ENCODE measurements around the gene CD9. TPM values are rescaled to one million over a fixed set of nuclear protein-coding genes. Genes with fewer than 3 reads are reported as not detected.
"Not testable (repeated sequence)": the region's sequence is repeated elsewhere in the genome, so short reads cannot be mapped to it uniquely, and the experiment has no call there.

Gene CD9
- polyA plus RNA-seq, 1 donor, result 144 TPM

DNA sequence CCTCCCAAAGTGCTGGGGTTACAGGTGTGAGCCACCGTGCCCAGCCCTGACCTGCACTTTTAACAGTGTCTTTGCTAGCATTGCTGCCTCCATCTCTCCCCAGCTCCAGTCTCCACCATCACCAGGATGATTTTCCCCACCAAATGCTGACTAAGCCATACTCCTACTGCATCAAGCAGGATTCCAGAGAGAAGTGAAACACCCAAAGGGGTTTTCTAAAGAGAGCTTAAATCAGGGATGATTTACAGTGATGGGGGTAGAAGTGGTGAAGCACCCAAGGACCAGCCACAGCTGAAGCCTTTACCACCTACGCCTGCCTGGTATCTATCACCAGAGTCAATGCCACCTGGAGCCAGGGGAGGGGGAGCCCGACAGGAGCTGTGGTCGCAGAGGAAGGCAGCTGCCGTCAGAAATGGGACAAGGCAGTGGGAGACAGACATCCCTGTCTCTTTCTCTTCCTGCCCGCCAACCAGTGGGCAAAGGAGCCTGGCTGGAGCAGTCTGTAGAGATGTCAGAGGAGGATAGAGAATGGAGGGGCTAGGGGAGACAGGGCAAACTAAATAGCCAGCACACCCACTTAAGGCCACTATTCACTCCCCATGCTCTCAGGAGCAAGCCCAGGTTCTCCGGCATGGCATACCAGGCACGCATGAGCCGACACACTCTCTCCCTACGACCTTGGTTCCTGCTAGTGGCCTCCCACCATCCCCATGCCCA is 22.4 kb upstream of the CD9 start:
- no peak for DNase-seq

DNA sequence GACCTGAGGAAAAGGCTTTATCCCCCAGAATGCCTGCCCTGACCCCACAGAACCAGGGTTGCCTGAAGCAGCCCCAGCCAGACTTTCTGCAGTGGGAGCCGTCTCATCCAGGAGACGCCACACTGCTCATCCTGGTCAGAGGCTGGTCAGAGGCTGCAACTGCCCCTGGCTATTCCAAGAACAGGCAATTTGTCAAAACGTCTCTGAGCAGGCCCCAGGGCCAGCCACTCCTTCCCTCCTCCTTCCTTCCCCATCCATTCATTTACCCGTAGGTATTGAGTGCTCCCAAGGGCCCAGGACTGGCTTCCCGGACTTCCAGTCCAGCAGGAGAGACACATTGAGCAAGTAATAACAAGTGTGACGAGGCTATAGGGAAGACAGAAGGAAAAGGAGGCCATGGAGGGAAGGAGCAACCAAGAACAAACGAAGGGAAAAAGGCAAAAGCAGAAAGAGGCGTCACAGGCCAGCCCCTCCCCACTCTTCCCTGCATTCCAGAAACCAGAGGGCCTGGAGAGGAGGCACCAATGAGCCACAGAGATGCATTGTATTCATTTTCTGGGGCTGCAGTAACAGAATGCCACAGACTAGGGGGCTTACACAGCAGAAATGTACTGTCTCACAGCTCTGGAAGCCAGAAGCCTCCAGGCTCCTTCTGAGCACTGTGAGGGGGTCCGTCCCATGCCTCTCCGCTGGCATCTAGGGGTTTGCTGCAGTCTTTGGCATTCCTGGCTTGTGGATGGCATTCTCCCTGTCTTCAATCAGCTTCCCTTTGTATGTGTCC is 21.0 kb upstream of the CD9 start:
- DNase-seq, result no peak

GRCh38 chr12:6180268-6181051 is 19.7 kb upstream of the CD9 start:
- no peak for DNase-seq

- no peak for DNase-seq
These were observed 19.0 kb upstream of the CD9 start for GRCh38 chr12:6181166-6181565.

GRCh38 chr12:6181583-6182278 is 18.5 kb upstream of the CD9 start:
- DNase-seq, result no peak

- no peak for DNase-seq
These were observed 17.8 kb upstream of the CD9 start for GRCh38 chr12:6182279-6182898.

- DNase-seq, result no peak
These were observed 16.3 kb upstream of the CD9 start for GRCh38 chr12:6183689-6184428.

DNA sequence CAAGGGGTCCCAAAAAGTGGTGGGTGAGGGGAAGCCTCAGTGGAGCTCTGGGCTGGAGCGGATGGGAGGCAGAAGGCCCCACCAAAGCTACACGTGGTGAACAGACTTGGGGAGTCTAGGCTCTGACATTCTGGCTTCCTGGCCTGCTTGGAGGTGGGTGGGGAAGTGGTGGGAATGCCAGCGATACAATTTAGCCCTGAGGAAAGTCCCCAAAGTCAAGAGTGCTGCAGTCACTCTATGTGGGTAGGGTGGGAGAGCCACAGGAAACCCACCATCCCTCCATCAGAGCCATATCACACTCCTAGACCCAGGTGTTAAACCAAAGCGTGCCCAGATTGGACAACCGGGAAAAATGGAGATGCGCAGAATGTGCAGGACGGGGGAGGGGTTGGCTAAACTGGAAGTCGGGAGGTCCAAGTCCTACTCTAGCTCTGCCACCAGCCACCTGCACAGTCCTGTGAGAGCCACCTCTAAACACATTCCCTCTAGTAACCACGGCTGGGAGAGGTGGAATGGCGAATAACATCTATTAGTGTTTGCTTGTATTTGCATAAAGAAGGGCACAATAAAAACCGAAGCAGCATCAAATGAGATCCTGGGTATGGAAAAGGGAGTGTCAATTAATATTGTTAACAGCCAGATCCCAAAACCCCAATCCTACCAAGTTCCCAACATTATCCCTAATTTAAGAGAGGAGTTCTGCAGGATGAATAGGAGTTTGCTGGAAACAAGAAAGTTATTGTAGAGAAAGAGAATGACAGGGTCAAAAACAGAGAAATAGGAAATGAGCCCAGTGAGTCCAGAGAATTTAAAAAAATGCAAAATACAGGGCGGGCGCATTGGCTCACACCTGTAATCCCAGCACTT is 14.0 kb upstream of the CD9 start:
- no peak for DNase-seq

GRCh38 chr12:6187948-6188793 is 12.0 kb upstream of the CD9 start:
- DNase-seq, result no peak

DNA sequence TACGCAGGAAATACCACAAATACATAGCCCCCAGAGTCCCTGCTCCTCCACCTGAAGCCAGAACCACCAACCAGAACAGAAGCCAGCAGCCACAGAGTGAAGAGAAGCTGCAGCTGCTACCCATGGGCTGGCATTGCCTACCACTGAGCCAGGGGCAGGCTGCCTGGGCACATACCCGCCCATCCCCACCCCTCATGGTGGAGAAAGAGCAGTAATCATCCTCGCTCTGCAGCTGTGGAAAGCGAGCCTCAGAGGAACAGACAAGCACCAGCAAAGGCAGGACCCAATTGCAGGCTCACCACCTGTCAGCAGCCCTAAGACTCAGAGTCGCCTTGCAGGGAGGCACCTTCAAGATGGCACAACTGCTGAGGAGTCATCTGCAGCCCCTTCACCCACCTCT is 11.2 kb upstream of the CD9 start:
- no peak for DNase-seq

DNA sequence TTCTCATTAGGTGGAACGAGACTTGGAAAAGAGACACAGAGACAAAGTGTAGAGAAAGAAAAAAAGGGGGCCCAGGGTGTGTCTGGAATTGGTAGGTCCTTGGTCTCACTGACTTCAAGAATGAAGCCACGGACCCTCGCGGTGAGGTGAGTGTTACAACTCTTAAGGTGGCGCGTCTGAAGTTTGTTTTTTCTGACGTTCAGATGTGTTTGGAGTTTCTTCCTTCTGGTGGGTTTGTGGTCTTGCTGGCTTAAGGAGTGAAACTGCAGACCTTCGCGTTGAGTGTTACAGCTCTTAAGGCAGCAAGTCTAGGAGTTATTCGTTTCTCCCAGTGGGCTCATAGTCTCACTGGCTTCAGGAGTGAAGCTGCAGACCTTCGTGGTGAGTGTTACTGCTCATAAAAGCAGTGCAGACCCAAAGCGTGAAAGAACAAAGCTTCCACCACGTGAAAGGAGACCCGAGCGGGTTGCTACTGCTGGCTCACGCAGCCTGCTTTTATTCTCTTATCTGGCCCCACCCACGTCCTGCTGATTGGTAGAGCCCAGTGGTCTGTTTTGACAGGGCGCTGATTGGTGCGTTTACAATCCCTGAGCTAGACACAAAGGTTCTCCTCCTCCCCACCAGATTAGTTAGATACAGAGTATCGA is 10.1 kb upstream of the CD9 start:
- not testable (repeated sequence) for DNase-seq

- DNase-seq, result not testable (repeated sequence)
These were observed 9.3 kb upstream of the CD9 start for GRCh38 chr12:6190767-6191530.

- DNase-seq, result no peak
These were observed 7.4 kb upstream of the CD9 start for GRCh38 chr12:6192604-6193380.

GRCh38 chr12:6193853-6194815 is 6.1 kb upstream of the CD9 start:
- no peak for DNase-seq

DNA sequence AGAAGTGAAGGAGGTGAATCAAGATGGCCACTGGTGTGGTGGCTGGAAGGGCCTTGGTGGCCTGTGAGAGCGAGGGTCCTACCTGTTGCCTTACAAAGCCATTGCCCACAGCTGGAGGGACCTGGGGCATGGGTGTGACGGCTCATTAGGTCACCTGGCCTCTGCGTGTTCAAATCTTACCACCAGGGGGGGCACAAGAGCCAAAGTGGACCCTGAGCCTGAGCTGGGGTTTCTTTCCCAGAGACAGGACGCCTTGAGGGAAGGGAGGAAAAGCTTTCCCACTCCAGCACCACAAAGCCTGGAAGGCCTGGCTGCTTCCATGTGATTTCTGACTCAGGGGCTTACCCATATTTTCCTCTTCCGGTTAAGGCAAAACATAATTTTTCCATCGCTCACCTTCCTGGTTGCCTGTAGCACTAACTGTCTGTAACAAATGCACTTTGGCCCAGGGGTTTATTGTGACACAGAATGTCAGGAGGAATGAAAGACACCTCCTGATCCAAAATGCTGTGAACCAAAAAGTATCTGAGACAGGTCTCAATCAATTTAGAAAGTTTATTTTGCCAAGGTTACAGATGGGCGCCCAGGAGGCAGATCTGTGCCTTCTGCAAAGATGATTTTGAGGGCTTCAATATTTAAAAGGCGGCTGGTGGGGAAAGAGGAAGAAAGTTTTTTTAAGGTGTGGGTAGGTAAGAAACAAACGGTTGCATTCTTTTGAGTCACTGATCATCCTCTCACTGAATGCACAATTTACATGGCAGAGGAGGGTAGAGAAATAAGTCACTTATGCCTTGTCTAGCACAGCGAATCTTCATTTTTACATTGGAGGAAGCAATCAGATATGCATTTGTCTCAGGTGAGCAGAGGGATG is 4.3 kb upstream of the CD9 start:
- peak; percentile 88 for DNase-seq

All from left kidney (tissue), 2 donors.